ENCODE measurements around the gene ANGPTL2. TPM values are rescaled to one million over a fixed set of nuclear protein-coding genes. Genes with fewer than 3 reads are reported as not detected.

Gene ANGPTL2
- total RNA-seq, 1 experiment from 2014 or later = 0.20 TPM

DNA sequence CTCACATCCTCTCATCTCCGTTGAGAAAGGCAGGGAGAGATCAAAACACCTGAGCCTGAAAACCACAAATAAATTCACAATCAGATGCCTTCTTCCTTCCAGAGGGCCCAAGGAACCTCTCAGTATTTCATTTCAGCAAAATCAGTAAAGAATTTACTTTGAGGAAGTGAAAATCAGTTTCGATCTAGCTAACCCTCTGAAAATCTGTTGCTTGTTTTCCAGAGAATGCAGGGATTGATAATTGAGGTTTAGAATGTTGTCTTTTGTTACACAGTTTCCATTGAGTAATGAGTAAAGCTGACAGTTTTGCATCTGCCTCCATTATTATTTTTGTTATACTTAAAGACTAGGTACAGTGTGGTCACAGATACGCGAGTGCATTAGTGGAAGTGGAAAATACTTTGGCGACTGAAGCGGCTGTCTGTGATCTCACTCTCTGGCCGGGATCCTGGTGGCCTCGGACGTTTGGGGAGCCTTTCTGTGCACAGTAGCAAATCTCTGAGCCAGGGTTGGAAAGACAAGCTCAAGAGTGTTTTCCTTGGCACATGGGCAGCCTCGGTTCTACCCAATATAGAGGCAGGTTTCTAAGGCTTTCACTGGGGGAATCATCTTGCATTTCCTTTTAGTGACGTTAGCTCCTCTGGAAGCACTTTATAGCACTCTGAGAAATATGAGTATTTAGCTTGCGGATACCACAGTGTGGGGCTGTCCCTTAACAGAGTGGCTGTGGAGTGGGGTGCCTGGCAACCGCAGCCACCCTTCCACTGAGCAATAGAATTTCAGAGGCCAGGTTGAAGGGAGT, 32.2 kb upstream of the ANGPTL2 start:
- Histone ChIP-seq H3K9ac (ENCODE audit: low read length) (no peak overlapping the region), H3K4me3 (replicated peaks in 1 of 2; ENCODE audit: low read depth in 1 of 2, low read length in 2 of 2) (no peak overlapping the region), H3K27me3 (ENCODE audit: insufficient read depth, low read length) (no peaks in the 10 kb centered on the region), H3K4me1 (ENCODE audit: control insufficient read depth in 1 of 2, insufficient read depth in 2 of 2, low read length in 2 of 2) (peaks cover 3 to 10% of the 10 kb centered on the region in 2 experiments; a peak in 3 of 4 replicates), H3K9me3 (ENCODE audit: control insufficient read depth in 1 of 2, insufficient read depth in 1 of 2, low read depth in 1 of 2, low read length in 2 of 2) (no peaks in the 10 kb centered on the region), H3K4me2 (ENCODE audit: low read length) (no peak overlapping the region), H3K79me2 (ENCODE audit: insufficient read depth, low read length) (no peaks in the 10 kb centered on the region), H3K36me3 (ENCODE audit: control insufficient read depth in 1 of 2, insufficient read depth in 2 of 2, low read length in 2 of 2) (no peaks in the 10 kb centered on the region), H4K20me1 (ENCODE audit: insufficient read depth) (no peaks in the 10 kb centered on the region), H3K9me2 (ENCODE audit: insufficient read depth) (no peaks in the 10 kb centered on the region), H3K27ac (ENCODE audit: low read depth, low read length) (no peak overlapping the region), H2AFZ (ENCODE audit: low read depth, low read length, poor library complexity, severe bottlenecking) (no peak overlapping the region)
- CTCF ChIA-PET = no interaction called here
- ATAC-seq (no peak), DNase-seq (ENCODE audit: low read depth, low spot score) (no peak)
- intact Hi-C loops (cut with micrococcal nuclease) = no loop called here
- RAD21 ChIA-PET (ENCODE audit: low non-redundant PET in 1 of 2, low total read pairs in 2 of 2, uncharacterized antibody in 2 of 2, unreplicated experiment in 2 of 2) = no interaction called here
- POLR2A ChIA-PET = no interaction called here
- no TSS peak for BruUV-seq (replicated peaks)
- no peak for TF ChIP-seq POLR2AphosphoS5 (IDR thresholded peaks at IDR 0.05; ENCODE audit: low read depth, low read length)
- TF ChIP-seq ELF1 (IDR thresholded peaks at IDR 0.05; ENCODE audit: borderline replicate concordance, low read depth) = no peak
- TF ChIP-seq, protein P1, sequence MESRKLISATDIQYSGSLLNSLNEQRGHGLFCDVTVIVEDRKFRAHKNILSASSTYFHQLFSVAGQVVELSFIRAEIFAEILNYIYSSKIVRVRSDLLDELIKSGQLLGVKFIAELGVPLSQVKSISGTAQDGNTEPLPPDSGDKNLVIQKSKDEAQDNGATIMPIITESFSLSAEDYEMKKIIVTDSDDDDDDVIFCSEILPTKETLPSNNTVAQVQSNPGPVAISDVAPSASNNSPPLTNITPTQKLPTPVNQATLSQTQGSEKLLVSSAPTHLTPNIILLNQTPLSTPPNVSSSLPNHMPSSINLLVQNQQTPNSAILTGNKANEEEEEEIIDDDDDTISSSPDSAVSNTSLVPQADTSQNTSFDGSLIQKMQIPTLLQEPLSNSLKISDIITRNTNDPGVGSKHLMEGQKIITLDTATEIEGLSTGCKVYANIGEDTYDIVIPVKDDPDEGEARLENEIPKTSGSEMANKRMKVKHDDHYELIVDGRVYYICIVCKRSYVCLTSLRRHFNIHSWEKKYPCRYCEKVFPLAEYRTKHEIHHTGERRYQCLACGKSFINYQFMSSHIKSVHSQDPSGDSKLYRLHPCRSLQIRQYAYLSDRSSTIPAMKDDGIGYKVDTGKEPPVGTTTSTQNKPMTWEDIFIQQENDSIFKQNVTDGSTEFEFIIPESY (IDR thresholded peaks at IDR 0.05; ENCODE audit: extremely low read depth, insufficient replicate concordance, low read length) = no peak
- no peak for TF ChIP-seq SP1 (IDR thresholded peaks at IDR 0.05; ENCODE audit: low read depth)
- no peak for TF ChIP-seq EGR1 (IDR thresholded peaks at IDR 0.05; ENCODE audit: low read depth)
- no peak for TF ChIP-seq CBX3 (IDR thresholded peaks at IDR 0.05; ENCODE audit: low read depth)
- TF ChIP-seq FOSL1 (IDR thresholded peaks at IDR 0.05; ENCODE audit: low read depth) = no peak
- no peak for TF ChIP-seq CEBPB (IDR thresholded peaks at IDR 0.05; ENCODE audit: low read depth)

Data from HCT116 (cell line).